Stimulated activated naive CD8-positive, alpha-beta T cell treated with anti-CD3 and anti-CD28 coated beads, Interleukin-15, amount 100 ng/mL, for 72 hours (primary cell): ENCODE results near the gene SYT15.
A peak's percentile ranks its signal among the peaks of the same experiment; 100 is the strongest.

ENCODE experiments used
- ATAC-seq: fragments of 150-1000 bp; cut with Tn5 transposase; 2 replicates; pipeline ENCODE4 v1.10.0; 2021; ENCODE audit warnings: mild to moderate bottlenecking, moderate library complexity
- DNase-seq, 2 donors: peaks; one replicate each; pipeline ENCODE4 v3.0.0; 2021 to 2022
- H3K27ac Mint-ChIP-seq, 2 donors: one replicate each; pipeline ENCODE4 v1.8.0; 2022; ENCODE audit warnings: mild to moderate bottlenecking in 2 of 2, mixed read lengths in 2 of 2, moderate library complexity in 2 of 2
- H3K27me3 Mint-ChIP-seq: one replicate; pipeline ENCODE4 v1.8.0; 2022; ENCODE audit warnings: mixed read lengths
- H3K4me1 Mint-ChIP-seq: one replicate; pipeline ENCODE4 v1.8.0; 2022; ENCODE audit warnings: mild to moderate bottlenecking, mixed read lengths
- H3K4me3 Mint-ChIP-seq, 2 donors: one replicate each; pipeline ENCODE4 v1.8.0; 2022; ENCODE audit warnings: mild to moderate bottlenecking in 2 of 2, mixed read lengths in 2 of 2, moderate library complexity in 1 of 2
- H3K9me3 Mint-ChIP-seq, 2 donors: one replicate each; pipeline ENCODE4 v1.8.0; 2022; ENCODE audit warnings: mixed read lengths in 2 of 2

The SYT15 gene

GRCh38 chr10:46550795-46551700, 27.9 kb upstream of the SYT15 start:
- H3K4me1 Mint-ChIP-seq, result no peaks in the 10 kb centered on the region
- no peak overlapping the region for H3K4me3 Mint-ChIP-seq
- no peak for ATAC-seq
- no peak for DNase-seq
- H3K27ac Mint-ChIP-seq, result no peak overlapping the region
- H3K9me3 Mint-ChIP-seq, result no peaks in the 10 kb centered on the region
- H3K27me3 Mint-ChIP-seq, result no peaks in the 10 kb centered on the region

GRCh38 chr10:46551701-46552525, 27.0 kb upstream of the SYT15 start:
- Mint-ChIP-seq H3K27me3 (no peaks in the 10 kb centered on the region), H3K27ac (no peak overlapping the region), H3K4me1 (peaks cover 3% of the 10 kb centered on the region), H3K4me3 (no peak overlapping the region), H3K9me3 (no peaks in the 10 kb centered on the region)
- ATAC-seq (no peak), DNase-seq (peak in 1 of 2 donors; percentile 7)

DNA sequence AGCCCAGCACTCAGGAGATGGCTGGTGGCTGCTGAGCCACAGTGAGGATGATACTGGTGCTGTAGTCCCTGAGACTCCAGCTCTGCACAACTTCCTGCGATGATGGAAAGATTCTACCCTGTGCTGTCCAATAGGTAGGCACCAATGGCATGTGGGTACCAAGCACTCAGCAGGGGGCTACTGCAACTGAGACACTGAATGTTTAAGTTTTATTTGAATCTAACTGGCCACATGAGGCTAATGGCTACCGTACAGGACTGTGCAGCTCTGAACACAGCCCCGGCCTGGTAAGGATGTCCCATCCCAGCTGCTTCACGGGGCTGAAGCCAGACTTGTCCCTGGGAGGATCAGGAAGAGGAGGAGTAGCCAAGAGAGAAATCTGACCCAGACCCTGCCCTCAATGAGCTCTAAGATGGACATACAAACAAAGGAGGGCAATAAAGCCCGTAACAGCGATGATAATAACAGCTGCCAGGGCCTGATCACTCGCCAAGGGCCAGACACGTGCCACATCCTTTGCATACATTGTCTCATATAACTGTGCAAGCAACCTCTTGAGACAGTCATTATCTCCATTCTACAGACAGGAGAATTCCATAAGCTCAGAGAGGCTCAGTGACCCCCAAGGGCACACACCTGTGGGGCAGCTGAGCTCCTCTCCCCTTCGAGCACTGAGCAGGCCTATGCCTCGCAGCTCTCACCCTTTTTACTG, 26.2 kb upstream of the SYT15 start:
- no peak overlapping the region for H3K27ac Mint-ChIP-seq
- no peaks in the 10 kb centered on the region for H3K27me3 Mint-ChIP-seq
- no peak for DNase-seq
- ATAC-seq, result no peak
- no peak overlapping the region for H3K4me3 Mint-ChIP-seq
- peaks cover 10% of the 10 kb centered on the region for H3K4me1 Mint-ChIP-seq
- H3K9me3 Mint-ChIP-seq, result no peaks in the 10 kb centered on the region

DNA sequence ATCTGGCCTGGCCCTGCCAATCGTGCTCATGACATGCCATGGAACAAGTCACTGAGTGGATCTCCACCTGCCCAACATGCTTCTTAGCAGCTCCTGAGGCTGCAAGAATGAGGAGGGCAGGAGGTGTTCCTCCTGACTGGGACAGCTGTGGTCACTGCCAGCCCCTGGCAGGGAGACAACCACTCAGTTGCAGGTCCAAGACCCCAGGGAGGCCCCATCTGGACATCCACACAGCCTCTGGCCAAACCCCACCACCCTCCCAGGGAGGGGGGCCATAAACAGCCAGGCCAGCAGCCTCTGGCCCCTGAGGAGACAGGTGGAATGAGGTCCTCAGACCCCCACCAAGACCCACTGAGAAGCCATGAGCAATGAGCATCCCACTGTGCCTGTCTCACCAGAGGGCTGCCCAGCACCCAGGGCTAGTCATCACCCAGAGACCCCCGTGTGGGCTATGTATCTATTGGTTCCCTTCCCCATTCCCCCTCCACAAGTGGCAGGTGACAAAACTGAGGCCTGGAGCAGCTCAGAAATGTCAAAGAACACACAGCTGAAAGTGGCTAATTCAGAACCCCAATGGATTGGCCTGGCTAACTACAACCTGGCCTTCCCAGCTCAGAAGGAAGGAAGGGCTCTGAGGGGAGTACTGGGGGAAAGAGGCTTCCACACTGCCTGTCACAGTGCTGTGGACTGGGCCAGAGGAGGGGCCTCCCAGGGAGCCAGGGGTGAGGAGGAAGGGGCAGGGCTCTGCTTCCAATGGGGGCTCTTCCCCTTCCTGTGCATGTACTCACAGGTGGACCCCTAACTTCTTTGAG, 25.5 kb upstream of the SYT15 start:
- H3K4me1 Mint-ChIP-seq, result peaks cover 12% of the 10 kb centered on the region
- no peak overlapping the region for H3K4me3 Mint-ChIP-seq
- no peaks in the 10 kb centered on the region for H3K9me3 Mint-ChIP-seq
- DNase-seq (no peak), ATAC-seq (no peak)
- no peaks in the 10 kb centered on the region for H3K27me3 Mint-ChIP-seq
- H3K27ac Mint-ChIP-seq, result no peak overlapping the region

DNA sequence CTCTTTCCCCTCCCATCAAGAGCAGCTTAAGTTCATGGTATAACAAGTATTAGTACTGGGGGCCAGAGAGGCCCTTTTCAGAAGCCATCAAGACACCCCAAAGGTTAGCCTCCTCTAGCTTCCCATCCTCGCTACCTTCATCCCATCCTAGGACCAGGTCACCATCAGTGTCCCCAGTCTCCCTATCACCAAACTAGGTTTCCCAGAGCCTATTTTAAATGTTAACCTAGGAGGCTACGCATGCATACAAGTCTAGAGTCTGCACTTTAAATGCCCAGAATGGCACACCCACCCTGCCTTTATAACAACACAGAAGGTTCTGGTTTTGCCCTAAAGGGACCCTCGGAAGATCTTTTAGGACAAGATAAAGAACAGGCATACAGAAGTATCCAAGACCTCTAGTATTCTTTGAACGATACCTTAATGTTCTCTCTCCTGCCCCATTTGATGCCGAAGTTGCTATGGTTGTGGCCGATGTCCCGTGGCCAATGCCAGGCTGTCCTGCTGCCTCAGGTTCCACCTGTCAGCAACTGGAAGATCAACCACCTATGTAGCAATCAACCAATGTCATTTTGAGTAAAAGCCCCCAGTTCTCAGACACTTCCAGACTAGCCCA, 24.7 kb upstream of the SYT15 start:
- H3K9me3 Mint-ChIP-seq, result no peaks in the 10 kb centered on the region
- no peak for ATAC-seq
- H3K27me3 Mint-ChIP-seq, result no peaks in the 10 kb centered on the region
- peaks cover 12% of the 10 kb centered on the region for H3K4me1 Mint-ChIP-seq
- no peak overlapping the region for H3K27ac Mint-ChIP-seq
- no peak overlapping the region for H3K4me3 Mint-ChIP-seq
- DNase-seq, result peak in 1 of 2 donors; percentile 7

DNA sequence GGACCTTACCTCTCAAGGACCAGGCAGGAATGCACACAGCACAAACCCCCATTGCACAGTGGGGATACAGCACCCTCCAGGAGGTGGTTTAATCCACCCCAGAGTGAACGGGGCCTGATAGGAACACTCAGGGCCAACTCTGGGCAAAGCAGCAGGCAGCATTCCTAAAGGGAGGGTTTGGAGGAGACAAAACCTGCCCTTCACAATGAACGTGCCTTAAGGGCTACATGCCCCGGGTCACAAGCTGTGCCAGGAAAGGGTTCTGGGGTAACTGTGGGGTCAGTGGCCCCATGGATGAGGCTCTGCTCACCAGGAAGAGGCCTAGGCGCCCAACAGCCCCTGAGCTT, 23.6 kb upstream of the SYT15 start:
- H3K9me3 Mint-ChIP-seq, result no peaks in the 10 kb centered on the region
- no peak overlapping the region for H3K27ac Mint-ChIP-seq
- H3K4me3 Mint-ChIP-seq, result no peak overlapping the region
- no peaks in the 10 kb centered on the region for H3K27me3 Mint-ChIP-seq
- DNase-seq, result no peak
- H3K4me1 Mint-ChIP-seq, result peaks cover 12% of the 10 kb centered on the region
- no peak for ATAC-seq

DNA sequence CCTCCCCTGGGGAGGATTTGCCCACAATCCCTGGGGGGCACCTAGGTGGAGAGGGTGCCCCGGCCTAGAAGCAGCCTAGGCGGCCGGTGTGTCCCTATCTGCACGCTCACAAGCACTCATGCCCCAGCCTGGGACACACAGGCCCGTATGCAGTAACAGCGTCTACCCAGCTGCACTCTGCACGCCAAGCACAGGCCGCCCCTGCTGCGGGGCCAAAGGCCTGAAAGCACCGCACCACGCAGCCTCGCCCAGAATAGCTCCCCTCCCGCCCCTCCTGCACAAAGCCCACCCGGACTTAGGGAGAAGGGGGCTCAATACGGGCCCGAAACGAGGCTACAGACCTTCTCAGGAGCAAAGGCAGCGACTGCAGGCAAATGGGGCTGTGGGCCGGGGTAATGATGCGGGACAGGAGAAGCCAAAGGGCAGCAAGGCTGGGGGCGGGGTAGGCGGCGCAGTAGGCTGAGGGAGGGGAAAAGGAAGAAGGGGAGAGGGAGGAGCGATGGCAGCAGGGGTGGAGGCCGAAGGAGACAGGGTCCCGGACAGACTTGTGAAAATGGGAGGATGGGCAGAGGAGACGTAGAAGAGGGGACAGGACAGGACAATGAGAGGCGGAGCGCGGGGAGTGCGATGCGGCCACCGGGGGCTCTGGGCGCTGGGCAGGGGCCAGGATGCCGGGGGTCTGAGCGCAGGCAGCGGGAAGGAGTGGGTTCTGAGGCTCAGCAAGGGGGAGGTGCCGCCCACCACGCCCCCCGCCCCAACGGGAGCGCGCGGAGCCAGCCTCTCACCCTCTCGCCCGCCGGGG, 23.0 kb upstream of the SYT15 start:
- Mint-ChIP-seq H3K9me3 (no peaks in the 10 kb centered on the region), H3K27ac (no peak overlapping the region), H3K4me1 (peaks cover 12% of the 10 kb centered on the region), H3K27me3 (no peaks in the 10 kb centered on the region), H3K4me3 (peak overlapping the region; percentile 58 to 61)
- peak; percentile 15 for ATAC-seq
- peak; percentile 8 to 16 for DNase-seq

- ATAC-seq, result peak; percentile 31
- H3K4me3 Mint-ChIP-seq, result peak within 1 kb of the TSS; percentile 64 to 89
- H3K9me3 Mint-ChIP-seq, result no peaks in the 10 kb centered on the region
- peak; percentile 1 to 13 for DNase-seq
- H3K27me3 Mint-ChIP-seq, result no peaks in the 10 kb centered on the region
- H3K27ac Mint-ChIP-seq, result no peak within 1 kb of the TSS
- peaks cover 12% of the 10 kb centered on the region for H3K4me1 Mint-ChIP-seq
These were observed 22.2 kb upstream of the SYT15 start, which contains the start of gene GPRIN2 for GRCh38 chr10:46556515-46557318. Gene GPRIN2, minus strand, starts transcription at chr10:46556658. Its CDS starts 5,922 bp downstream, at chr10:46550736.

DNA sequence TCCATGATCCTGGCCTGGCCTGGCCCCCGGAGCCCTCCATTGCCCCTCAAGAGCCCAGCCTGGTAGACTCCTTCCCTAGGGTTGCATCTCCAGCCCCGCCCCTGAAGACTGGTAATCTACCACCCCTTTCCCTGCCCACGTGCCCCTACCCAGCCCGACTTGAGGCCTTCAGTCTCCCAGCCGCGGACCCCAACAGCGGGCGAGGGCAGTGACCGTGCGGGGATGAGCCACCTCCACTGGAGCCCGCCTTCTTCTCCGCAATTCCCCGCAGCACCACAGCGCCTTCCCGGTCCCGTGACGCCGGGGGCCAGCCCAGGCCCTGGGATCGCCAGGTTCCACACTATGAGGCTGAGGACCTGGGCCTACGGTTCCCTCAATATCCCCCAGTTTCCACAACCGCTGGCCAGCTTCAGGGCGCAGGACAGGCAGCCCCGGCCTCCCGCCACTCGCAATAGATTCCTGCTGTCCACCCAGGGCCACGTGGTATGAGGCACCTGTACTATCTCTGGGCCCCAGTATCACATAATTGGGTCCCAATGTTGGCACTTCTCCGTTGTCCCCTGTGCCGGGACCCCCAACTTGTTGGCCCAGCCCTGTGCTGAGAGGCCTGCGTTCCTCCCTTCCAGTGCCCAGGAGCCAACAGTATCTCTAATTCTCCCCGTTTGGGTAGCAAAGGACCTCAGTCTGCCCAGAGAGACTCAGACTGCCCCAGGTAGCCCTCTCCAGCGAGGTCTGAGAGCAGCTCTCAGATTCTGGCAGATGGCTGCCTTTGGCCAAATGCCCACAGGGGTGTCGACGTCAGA, 21.4 kb upstream of the SYT15 start:
- no peaks in the 10 kb centered on the region for H3K27me3 Mint-ChIP-seq
- peaks cover 12% of the 10 kb centered on the region for H3K4me1 Mint-ChIP-seq
- H3K27ac Mint-ChIP-seq, result no peak overlapping the region
- peak overlapping the region; percentile 64 to 89 for H3K4me3 Mint-ChIP-seq
- DNase-seq, result peak in 1 of 2 donors; percentile 15
- no peaks in the 10 kb centered on the region for H3K9me3 Mint-ChIP-seq
- ATAC-seq, result peak; percentile 2

- Mint-ChIP-seq H3K9me3 (no peaks in the 10 kb centered on the region), H3K27ac (no peak overlapping the region), H3K4me3 (peak overlapping the region in 1 of 2 donors; percentile 89), H3K4me1 (peaks cover 12% of the 10 kb centered on the region), H3K27me3 (no peaks in the 10 kb centered on the region)
- ATAC-seq, result no peak
- peak in 1 of 2 donors; percentile 6 for DNase-seq
These were observed 20.9 kb upstream of the SYT15 start for GRCh38 chr10:46558122-46558391.

- no peak for ATAC-seq
These were observed 20.3 kb upstream of the SYT15 start for GRCh38 chr10:46558392-46559185.

GRCh38 chr10:46559231-46559671, 19.7 kb upstream of the SYT15 start:
- no peak overlapping the region for H3K27ac Mint-ChIP-seq
- peaks cover 12% of the 10 kb centered on the region for H3K4me1 Mint-ChIP-seq
- no peak overlapping the region for H3K4me3 Mint-ChIP-seq
- H3K9me3 Mint-ChIP-seq, result no peaks in the 10 kb centered on the region
- no peak for ATAC-seq
- H3K27me3 Mint-ChIP-seq, result no peaks in the 10 kb centered on the region
- peak; percentile 0 to 8 for DNase-seq

More at GRCh38 chr10:46558392-46559185, 20.3 kb upstream of the SYT15 start:
- Mint-ChIP-seq H3K27me3 (no peaks in the 10 kb centered on the region), H3K9me3 (no peaks in the 10 kb centered on the region), H3K27ac (no peak overlapping the region), H3K4me3 (no peak overlapping the region), H3K4me1 (peaks cover 12% of the 10 kb centered on the region)
- peak in 1 of 2 donors; percentile 8 for DNase-seq
